HG03558 (cell line): ENCODE measurements around the gene NEU4.
"Not testable (repeated sequence)": the region's sequence is repeated elsewhere in the genome, so short reads cannot be mapped to it uniquely, and the experiment has no call there.

Experiments used
- ATAC-seq: cut with Tn5 transposase; IDR thresholded peaks from one replicate; pipeline ENCODE4 v1.9.1; 2021; ENCODE audit warnings: moderate number of reproducible peaks; ENCODE audit not compliant: unreplicated experiment; ENCODE audit errors: extremely low read depth

Gene NEU4

DNA sequence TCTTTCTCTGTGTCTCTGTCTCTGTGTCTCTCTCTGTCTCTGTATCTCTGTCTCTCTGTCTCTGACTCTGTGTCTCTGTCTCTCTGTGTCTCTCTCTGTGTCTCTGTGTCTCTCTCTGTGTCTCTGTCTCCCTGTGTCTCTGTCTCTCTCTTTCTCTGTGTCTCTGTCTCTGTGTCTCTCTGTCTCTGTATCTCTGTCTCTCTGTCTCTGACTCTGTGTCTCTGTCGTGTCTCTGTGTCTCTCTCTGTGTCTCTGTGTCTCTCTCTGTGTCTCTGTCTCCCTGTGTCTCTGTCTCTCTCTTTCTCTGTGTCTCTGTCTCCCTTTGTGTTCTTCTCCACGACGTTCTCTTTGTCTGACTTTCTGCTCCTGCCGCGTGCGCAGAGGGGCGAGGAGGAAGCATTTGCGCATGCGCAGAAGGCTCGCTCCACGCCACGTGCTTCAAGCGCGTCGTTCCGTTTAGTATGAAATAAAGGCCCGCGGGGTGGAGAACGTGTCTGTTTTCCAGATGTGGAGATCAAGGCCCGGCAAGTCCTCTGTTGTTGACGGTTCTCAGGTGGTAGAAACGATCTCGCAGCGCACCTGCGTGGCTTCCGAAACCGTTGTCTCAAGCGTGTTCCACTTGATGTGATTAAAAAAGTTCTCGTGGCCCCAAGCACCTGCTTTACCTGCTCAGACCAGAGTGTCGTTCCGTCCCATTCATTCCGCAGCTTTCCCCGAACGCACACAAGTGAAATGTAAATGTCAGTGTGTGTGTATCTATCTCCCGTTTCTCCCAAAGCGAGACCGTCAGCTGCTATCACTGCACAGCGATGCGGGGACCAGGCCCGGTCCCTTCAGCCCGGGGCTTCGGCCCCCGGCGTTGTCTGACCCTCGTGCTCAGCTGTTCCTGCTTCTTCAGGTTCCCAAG lies 14.8 kb downstream of the NEU4 start:
- not testable (repeated sequence) for ATAC-seq

DNA sequence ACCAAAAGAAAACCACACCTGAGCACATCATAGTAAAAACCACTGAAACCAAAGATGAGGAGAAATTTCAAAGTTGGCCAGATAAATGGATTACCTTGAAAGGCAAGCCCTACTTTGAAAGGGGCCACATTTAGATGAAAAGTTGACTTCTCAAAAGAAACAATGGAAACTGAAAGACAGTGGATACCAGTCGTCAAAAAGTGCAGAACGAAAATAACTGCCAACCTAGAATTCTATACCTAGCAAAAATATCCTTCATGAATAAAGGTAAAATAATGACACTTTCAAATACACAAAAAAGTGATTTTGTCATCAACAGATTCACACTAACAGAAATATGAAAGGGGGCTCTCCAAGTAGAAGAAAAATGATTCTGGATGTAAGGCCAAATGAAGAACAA lies 18.4 kb downstream of the NEU4 start:
- no peak for ATAC-seq

DNA sequence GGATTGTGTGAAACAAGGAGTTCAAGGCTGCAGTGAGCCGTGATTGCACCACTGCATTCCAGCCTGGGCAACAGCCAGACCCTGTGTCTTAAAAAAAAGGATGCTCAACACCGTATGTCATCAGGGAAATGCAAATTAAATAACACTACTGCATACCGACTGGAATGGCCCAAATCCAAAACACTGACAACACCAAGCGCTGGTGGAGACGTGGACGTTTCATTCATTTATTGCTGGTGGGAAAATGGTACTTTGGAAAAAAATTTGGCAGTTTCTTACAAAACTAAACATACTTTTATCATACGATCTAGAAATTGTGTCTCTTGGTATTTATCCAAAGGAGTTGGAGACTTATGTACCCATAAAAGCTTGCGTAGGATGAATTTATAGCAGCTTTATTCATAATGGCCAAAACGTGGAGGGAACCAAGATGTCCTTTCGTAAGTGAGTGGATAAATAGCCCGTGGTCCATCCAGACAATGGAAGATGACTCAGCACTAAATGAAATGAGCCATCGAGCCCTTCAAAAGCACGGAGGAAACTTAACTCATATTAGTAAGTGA lies 24.2 kb downstream of the NEU4 start:
- ATAC-seq = no peak

DNA sequence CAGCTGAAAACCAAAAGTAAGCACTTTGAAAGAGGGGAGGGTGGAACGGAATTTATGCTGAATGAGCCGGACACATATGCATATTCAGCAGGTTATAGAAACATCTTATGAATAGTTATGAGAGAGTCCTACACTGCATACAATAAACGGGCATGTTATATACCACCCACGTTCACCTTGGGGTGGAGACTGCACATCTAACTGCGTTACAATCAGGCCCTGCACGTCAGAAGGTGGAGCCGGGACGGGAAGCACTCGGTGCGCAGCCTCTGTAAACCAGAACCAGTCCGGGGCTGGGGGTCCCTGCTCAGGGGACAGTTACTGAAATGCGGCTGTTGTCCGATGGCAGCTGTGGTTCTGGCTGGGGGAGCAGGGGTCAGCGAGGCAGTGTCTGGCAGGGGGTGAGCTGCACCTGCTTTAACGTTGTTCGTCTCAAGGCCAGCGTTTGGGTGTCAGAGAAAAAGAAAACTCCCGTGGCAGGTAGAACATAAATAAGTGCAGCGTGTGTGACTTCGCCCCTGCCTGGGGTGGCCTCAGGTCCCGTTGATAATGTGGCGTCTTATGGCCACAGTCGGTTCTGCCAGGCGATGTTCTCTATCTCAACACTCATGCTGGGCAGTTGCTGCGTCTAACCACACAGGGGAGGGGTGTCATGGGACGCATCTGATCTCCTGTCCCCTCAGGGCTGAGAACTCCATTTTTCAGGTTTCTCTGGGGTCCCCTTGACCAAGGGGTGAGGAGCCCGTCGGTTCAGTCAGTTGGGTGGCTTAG lies 24.9 kb downstream of the NEU4 start:
- ATAC-seq = not testable (repeated sequence)

DNA sequence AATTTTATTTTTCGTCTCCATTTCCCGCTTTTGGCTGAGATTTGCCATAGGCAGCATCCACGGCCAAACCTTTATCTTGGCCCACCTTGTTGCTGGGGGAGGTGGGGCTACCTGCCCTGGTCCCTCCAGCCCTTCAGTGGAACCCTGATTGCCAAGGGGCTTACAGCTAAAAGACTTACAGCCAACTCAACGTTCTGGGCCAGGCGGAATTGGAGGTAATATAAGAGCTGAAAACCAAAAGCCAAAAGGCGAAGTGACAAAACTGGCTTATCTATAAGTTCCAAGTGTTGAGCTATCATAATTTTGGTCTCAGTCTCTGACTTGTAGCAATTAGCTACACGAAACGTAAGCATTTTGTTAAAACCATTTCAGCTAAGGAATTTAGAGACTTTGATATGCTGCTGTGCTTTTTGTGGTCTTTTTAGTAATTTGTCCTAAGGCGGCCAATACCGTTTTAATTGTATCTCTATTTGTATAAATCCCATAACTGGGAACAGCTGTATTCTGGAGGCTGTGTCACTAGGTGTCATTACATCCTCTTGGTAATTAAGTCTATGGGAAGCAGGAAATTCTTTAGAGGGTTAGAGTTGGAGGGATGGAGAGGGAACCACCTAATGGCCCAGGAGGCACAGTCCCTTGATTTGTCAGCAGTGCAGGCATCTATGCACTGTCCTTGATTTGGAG lies 25.7 kb downstream of the NEU4 start:
- ATAC-seq = no peak

DNA sequence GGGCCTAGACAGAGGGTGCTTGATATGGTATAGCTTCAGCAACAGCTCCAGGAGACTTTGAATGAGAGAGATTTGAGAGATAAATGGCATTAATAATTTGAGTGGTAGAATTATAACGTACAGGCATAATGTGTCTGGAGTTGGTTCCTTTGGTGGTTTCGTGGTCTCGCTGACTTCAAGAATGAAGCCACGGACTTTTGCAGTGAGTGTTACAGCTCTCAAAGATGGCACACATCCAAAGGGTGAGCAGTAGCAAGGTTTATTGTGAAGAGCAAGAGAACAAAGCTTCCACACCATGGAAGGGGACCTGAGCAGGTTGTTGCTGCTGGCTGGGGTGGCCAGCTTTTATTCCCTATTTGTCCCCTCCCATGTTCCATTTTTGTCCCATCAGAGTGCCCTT lies 26.6 kb downstream of the NEU4 start:
- ATAC-seq = no peak

DNA sequence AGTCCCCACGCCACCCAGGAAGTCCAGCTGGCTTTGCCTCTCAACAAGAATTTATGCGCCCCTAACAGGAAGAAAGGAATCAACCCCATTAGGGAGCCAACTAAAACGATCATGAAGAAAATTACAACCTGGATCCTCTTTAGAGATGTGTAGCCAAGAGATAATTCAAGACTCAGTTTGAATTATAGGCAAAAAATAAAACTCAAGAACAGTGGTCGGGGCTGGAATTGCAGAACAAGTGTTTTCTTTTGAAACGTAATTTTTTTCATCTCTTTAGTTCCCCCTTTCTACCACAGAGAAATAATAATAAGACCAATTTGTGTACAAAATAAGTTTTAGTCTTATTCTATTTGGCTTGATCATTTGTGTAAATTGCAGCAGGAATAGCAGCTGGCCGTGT lies 27.3 kb downstream of the NEU4 start:
- ATAC-seq = no peak

DNA sequence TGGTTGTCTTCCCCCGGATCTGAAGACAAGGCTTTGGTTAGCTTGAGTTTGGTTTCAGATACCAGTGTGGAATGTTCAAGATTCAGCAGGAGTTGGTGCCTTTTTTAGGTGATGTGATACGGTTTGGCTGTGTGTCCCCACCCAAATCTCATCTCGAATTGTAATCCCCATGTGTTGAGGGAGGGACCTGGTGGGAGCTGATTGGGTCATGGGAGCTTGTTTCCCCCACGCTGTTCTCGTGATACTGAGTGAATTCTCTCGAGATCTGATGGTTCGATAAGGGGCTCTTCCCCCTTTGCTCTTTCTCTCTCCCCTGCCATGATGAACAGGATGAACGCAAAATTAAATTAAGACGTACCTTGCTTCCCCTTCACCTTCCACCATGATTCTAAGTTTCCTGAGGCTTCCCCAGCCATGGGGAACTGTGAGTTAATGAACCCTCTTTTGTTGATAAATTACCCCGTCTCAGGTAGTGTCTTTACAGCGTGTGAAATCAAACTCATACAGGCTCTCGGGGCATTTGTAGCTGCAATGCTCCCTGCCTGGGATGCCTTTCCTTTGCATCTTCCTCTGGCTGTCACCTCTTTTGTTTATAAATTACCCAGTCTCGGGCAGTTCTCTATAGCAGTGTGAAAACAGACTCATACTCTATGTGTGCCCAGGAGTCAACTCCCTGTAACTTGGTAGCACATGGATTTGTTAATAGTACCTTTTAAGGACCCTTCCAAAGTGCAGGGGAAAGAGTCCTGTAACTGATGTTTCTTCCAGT lies 28.4 kb downstream of the NEU4 start:
- no peak for ATAC-seq

DNA sequence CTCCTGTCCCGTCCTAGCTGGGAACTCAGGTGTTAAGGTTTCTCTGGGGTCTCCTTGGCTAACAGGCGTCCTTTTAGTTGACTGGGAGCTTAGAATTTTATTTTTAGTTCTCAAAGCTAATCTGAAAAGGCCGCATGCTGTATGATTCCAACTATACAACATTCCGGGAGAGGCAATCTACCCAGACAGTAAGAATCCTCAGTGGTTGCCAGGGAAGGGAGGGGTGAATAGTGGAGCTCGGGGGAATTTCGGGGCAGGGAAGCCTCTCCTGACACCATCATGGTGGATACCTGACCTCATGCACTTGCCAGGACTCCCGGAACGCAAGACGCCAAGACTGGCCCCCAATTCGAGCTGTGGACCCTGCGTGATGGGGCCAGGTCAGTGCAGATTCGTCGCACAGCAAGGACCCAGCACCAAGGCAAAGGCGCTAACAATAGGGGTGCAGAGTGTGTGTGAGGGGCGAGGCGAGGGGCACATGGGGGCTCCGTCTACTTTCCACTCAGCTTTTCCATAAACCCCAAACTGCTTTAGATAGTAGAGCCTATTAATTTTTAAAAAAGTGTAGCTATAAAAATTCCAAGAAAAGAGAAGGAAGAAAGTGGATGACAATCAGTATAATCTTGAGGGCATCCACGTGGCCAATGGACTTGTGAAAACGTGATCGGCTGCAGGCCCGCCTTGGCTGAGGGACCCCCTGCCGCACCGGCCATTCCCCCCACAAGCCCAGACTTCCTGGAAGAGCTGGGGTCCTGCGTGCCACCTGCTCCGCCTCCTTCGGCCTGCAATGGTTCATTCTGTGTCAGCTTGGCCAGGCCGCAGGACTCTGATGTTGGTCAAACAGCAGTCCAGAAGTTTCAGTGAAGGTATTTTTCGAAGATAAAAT lies 32.4 kb downstream of the NEU4 start:
- no peak for ATAC-seq

DNA sequence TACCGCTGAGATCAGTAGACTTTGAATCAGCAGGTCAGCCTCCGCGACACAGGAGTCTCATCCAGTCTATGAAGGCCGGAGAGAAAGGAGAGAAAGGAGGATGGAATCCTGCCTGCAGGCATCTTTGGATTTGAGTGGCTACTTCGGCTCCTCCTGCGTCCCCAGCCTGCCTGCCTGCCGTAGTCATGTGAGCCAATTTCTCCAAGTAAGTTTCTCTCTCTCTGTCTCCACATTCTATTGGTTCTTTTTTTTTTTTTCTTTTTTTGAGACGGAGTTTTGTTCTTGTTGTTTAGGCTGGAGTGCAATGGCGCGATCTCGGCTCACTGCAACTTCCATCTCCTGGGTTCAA lies 33.0 kb downstream of the NEU4 start:
- ATAC-seq = no peak

DNA sequence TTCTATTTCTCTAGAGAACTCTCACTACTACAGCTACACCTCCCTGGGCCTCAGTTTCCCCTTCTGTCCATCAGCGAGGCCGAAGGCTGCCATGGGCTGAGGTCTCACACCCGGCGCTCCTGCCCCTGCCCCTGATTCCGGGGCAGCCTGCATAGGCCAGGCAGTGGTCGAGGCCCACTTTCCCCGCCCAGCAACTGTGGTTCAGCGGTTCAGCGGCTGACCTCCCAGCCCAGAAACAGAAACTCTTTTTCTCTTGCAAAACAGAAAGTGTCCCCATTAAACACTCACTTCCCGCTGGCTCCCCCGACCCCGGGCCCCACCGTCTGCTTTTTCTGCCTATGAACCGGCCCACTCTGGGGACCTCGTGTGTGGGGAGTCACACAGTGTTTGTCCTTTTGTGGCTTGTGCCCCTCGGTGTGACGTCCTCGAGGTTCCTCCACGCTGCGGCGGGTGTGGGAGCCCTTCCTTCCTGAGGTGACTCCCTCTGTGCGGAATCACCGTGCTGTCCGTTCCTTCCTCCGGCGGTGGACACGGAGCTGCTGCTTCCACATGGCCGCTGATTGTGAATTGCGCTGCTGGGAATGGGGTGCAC lies 33.7 kb downstream of the NEU4 start:
- no peak for ATAC-seq

DNA sequence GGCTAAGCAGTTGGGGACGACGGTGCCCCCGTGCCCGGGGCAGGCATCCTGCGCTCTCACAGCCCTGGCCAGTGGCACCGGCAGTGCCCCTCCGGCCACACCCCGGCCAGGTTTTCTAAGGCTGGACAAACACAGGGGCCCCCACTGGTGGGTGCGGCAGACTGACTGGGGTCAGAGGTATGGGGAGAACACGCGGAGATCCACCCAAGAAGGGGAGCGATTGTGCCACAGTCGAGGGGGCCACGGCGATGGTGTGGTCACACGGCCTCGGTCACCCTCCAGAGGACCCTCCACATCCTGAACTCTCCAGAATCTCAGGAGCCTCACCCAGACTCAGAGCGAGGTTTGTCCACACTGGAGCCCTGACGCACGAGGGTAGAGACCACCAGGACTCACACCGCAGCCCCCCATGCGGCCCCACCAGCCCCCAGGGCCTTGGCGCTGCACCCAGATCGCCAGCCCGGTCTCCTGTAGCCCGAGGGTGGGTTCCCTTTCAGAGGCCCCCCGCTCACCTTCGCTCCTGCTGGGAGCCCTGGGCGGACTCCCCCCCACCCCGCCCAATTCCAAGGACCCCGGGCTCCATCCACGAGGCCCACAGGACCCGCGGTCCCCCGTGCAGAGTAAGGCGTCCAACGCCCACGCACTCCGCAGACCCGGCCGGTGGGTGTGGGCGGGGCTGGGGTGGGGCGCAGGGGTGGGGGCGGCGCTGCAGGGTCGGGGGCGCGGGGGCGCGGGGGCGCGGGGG lies 34.5 kb downstream of the NEU4 start:
- ATAC-seq = no peak

DNA sequence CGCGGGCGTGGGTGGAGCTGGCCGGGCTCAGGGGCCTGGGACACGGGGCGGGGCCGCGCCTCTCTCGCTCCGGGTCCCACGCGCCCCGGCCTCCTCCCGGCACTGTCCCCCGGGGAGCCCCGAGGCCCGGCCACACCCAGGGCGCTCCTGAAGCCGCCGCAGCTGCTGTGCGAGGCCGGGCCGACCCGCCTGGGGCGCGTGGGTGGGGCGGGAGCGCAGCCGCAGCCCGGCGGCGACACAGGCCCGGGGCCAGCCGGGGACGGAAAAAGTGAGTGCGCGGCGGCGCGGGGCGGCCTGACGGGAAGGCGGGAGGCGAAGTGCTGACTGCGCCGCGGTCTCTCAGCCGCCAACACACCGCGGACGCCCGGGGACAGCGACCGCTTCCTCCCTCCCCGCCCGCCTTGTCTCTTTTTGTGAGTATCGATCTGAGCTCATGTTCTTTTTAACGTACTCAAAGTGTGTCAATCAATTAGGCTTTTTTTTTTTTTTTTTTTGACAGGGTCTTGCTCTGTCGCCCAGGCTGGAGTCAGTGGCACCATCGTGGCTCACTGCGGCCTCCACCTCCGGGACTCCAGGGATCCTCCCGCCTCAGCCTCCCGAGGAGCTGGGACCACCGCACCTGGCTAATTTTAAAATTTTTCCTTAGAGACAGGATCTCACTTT lies 35.2 kb downstream of the NEU4 start:
- peak; percentile 50 for ATAC-seq

DNA sequence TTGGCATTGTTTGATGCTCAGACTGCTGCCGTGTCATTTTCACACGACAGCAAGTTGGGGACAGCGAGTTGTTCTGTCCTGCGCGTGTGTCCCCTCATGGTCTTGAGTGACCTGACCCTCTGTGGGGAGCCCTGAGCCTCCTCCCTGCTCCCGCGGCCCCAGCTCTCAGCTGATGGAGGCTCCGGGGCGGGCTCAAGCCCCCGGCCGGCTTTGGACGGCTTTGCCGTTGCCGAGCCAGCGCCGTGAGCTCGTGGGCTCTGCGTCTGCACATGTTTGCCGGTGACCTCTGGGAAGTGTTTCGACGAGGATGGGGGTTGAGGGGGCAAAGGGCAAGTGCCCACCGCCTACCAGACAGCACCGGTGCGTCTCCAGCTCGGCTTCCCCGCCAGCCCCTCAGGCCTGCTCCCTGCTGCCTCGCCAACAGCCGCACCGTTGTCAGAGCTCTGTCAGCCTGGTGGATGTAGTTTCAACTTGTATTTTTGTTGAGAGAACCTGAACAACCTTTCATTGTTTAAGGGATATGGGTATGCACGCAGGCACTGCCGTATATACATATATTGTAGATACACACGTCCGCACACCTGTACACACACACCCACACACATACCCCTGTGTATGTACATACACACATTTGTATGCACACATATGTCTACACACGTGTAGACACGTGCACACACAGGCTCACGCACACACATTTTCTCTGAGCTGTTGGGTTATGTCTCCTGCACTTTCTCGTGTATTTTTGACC lies 36.0 kb downstream of the NEU4 start:
- no peak for ATAC-seq

DNA sequence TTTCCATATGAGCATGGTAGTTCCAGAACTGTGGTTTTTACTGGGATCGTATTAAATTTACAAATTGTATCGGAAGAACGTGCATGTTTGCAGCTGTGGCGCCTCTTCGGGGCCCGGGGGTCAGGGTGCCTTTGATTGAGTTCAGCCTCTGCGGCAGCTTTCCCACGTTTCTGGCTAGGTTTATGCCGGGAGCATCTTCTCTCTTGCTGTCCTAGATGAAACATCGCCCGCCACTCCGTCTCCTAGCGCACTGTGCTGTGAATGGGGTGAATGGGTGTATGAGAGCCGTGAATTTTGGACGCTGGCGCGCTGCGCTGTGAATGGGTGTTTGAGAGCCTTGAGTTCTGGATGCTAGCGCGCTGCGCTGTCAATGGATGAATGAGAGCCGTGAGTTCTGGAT lies 37.4 kb downstream of the NEU4 start:
- ATAC-seq = no peak

DNA sequence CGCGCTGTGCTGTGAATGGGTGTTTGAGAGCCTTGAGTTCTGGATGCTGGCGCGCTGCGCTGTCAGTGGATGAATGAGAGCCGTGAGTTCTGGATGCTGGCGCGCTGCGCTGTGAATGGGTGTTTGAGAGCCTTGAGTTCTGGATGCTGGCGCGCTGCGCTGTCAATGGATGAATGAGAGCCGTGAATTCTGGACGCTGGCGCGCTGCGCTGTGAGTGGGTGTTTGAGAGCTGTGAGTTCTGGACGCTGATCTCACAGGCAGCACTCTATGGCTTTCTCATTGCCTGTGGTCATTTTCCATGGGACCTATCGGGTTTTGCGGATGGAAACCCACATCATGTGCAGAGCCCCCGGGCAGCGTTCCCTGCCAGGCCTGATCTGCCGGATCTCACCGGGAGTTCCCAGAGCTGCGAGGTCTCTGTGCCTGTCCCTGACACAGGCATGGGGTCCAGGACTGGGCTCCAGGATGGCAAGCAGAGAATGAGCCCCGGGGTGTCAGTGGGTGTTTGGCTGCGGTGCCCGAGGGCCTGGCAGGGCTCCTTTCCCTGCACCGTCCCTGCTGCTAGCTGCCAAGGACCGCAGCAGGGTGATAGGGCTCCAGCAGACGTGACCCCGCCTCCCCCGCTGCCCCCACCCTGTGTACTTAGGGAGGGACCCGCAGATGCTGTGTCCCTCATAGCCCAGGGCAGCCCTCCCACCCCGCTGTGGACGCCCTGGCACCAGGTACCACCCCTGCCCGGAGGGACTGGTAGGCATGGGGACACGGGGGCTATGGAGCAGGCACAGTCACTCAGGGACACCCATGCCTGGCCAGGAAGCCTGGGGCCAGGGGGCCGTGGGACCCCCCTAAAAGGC lies 40.0 kb downstream of the NEU4 start:
- ATAC-seq = no peak
